ENCODE results near the gene XAGE1B.
"Not testable (repeated sequence)": the region's sequence is repeated elsewhere in the genome, so short reads cannot be mapped to it uniquely, and the experiment has no call there.

DNA sequence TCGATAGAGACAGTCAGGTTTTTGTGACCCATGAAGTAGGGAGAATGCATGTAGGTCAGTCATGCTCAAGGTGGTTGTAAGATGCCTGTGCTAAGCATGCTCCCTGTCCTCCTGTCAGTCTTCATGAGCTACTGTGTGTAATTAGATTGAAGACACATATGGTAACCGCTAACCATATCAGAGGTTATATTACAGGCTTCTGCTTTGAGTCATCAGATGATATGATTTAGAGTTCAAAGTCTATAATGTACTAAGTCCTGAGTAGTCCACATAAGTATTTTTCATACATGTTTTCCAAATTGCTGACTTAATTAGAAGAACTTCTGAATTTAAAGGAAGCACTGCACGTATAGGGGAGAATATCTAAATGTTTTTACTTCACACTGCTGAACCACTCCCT is 31.9 kb upstream of the XAGE1B start:
- TF ChIP-seq, protein P1, sequence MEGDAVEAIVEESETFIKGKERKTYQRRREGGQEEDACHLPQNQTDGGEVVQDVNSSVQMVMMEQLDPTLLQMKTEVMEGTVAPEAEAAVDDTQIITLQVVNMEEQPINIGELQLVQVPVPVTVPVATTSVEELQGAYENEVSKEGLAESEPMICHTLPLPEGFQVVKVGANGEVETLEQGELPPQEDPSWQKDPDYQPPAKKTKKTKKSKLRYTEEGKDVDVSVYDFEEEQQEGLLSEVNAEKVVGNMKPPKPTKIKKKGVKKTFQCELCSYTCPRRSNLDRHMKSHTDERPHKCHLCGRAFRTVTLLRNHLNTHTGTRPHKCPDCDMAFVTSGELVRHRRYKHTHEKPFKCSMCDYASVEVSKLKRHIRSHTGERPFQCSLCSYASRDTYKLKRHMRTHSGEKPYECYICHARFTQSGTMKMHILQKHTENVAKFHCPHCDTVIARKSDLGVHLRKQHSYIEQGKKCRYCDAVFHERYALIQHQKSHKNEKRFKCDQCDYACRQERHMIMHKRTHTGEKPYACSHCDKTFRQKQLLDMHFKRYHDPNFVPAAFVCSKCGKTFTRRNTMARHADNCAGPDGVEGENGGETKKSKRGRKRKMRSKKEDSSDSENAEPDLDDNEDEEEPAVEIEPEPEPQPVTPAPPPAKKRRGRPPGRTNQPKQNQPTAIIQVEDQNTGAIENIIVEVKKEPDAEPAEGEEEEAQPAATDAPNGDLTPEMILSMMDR (IDR thresholded peaks at IDR 0.05) = not testable (repeated sequence)
- not testable (repeated sequence) for TF ChIP-seq POLR2A (IDR thresholded peaks at IDR 0.05; ENCODE audit: low read length); KDM5A (IDR thresholded peaks at IDR 0.05)

Measured in A549 (cell line).